ENCODE data around the gene ADARB2.

ADARB2 gene

GRCh38 chr10:1559761-1560160, 177.6 kb downstream of the ADARB2 start:
- in situ Hi-C loops (cut with MboI; ENCODE audit: low sequenced_read_pairs, unreplicated experiment) = no loop called here
- DNase-seq (ENCODE audit: low spot score) = no peak
- no peak for TF ChIP-seq CTCF (IDR thresholded peaks at IDR 0.05; ENCODE audit: borderline replicate concordance, control extremely low read depth, extremely low read depth, insufficient read depth, missing control alignments)

GRCh38 chr10:1559311-1559710, 178.0 kb downstream of the ADARB2 start:
- in situ Hi-C loops (cut with MboI; ENCODE audit: low sequenced_read_pairs, unreplicated experiment) = no loop called here
- no peak for TF ChIP-seq CTCF (IDR thresholded peaks at IDR 0.05; ENCODE audit: borderline replicate concordance, control extremely low read depth, extremely low read depth, insufficient read depth, missing control alignments)

GRCh38 chr10:1558906-1559305, 178.4 kb downstream of the ADARB2 start:
- TF ChIP-seq CTCF (IDR thresholded peaks at IDR 0.05; ENCODE audit: borderline replicate concordance, control extremely low read depth, extremely low read depth, insufficient read depth, missing control alignments) = no peak
- in situ Hi-C loops (cut with MboI; ENCODE audit: low sequenced_read_pairs, unreplicated experiment) = no loop called here
- DNase-seq (ENCODE audit: low spot score) = no peak

More at GRCh38 chr10:1559311-1559710, 178.0 kb downstream of the ADARB2 start:
- DNase-seq (ENCODE audit: low spot score) = no peak

GRCh38 chr10:1557081-1557480, 180.2 kb downstream of the ADARB2 start:
- in situ Hi-C loops (cut with MboI; ENCODE audit: low sequenced_read_pairs, unreplicated experiment) = no loop called here
- no peak for DNase-seq (ENCODE audit: low spot score)
- TF ChIP-seq CTCF (IDR thresholded peaks at IDR 0.05; ENCODE audit: borderline replicate concordance, control extremely low read depth, extremely low read depth, insufficient read depth, missing control alignments) = no peak

GRCh38 chr10:1556496-1556895, 180.8 kb downstream of the ADARB2 start:
- in situ Hi-C loops (cut with MboI; ENCODE audit: low sequenced_read_pairs, unreplicated experiment) = no loop called here
- no peak for TF ChIP-seq CTCF (IDR thresholded peaks at IDR 0.05; ENCODE audit: borderline replicate concordance, control extremely low read depth, extremely low read depth, insufficient read depth, missing control alignments)
- no peak for DNase-seq (ENCODE audit: low spot score)

GRCh38 chr10:1553951-1554350, 183.4 kb downstream of the ADARB2 start:
- no peak for DNase-seq (ENCODE audit: low spot score)
- no peak for TF ChIP-seq CTCF (IDR thresholded peaks at IDR 0.05; ENCODE audit: borderline replicate concordance, control extremely low read depth, extremely low read depth, insufficient read depth, missing control alignments)
- in situ Hi-C loops (cut with MboI; ENCODE audit: low sequenced_read_pairs, unreplicated experiment) = no loop called here

All from GM13976 (cell line).